Measurements from ENCODE around the gene RBM15B. TPM values are rescaled to one million over a fixed set of nuclear protein-coding genes. Genes with fewer than 3 reads are reported as not detected.

RBM15B gene
- total and polyA plus RNA-seq, 9 of the 15 experiments (the other 6 are each of a cell fraction or from before 2014, with no cell fraction given) = 1.8 to 21.0 (median 10.5) TPM

- TF ChIP-seq ZNF318 (IDR thresholded peaks at IDR 0.05; ENCODE audit: borderline replicate concordance in 1 of 2, low read depth in 1 of 2) (no peak), RAD51 (IDR thresholded peaks at IDR 0.05; ENCODE audit: borderline replicate concordance, low read depth) (peak; percentile 73), ZFX (CRISPR knock-in tag; IDR thresholded peaks at IDR 0.05) (peak; percentile 86), JUND (IDR thresholded peaks at IDR 0.05; ENCODE audit: borderline replicate concordance, low read depth, low read length) (peak; percentile 4; the same call in 1 of the 2 replicates), JUND (tag; IDR thresholded peaks at IDR 0.05; ENCODE audit: borderline replicate concordance, low read depth, low read length) (no peak; the same call in 2 of the 3 replicates), ATF2 (CRISPR knock-in tag; IDR thresholded peaks at IDR 0.05) (no peak), ATF6 (CRISPR knock-in tag; IDR thresholded peaks at IDR 0.05) (no peak), AFF4 (CRISPR knock-in tag; IDR thresholded peaks at IDR 0.05) (no peak), NR2C2 (CRISPR knock-in tag; IDR thresholded peaks at IDR 0.05) (peak; percentile 84), NR2C2 (tag; IDR thresholded peaks at IDR 0.05) (peak; percentile 90), ZNF780A (CRISPR knock-in tag; IDR thresholded peaks at IDR 0.05) (no peak), TFAM (CRISPR knock-in tag; conservative IDR thresholded peaks at IDR 0.05) (no peak)
Measured at GRCh38 chr3:51391075-51391565, at the start of gene RBM15B (continued).

Data from K562 (cell line).